HG02798 (cell line): Measurements from ENCODE around the gene ENPEP.
"Not testable (repeated sequence)": the region's sequence is repeated elsewhere in the genome, so short reads cannot be mapped to it uniquely, and the experiment has no call there.

ENCODE experiments used
- ATAC-seq: cut with Tn5 transposase; IDR thresholded peaks from one replicate; pipeline ENCODE4 v1.9.1; 2021; ENCODE audit warnings: mild to moderate bottlenecking; ENCODE audit not compliant: unreplicated experiment, poor library complexity

Gene ENPEP, protein sequence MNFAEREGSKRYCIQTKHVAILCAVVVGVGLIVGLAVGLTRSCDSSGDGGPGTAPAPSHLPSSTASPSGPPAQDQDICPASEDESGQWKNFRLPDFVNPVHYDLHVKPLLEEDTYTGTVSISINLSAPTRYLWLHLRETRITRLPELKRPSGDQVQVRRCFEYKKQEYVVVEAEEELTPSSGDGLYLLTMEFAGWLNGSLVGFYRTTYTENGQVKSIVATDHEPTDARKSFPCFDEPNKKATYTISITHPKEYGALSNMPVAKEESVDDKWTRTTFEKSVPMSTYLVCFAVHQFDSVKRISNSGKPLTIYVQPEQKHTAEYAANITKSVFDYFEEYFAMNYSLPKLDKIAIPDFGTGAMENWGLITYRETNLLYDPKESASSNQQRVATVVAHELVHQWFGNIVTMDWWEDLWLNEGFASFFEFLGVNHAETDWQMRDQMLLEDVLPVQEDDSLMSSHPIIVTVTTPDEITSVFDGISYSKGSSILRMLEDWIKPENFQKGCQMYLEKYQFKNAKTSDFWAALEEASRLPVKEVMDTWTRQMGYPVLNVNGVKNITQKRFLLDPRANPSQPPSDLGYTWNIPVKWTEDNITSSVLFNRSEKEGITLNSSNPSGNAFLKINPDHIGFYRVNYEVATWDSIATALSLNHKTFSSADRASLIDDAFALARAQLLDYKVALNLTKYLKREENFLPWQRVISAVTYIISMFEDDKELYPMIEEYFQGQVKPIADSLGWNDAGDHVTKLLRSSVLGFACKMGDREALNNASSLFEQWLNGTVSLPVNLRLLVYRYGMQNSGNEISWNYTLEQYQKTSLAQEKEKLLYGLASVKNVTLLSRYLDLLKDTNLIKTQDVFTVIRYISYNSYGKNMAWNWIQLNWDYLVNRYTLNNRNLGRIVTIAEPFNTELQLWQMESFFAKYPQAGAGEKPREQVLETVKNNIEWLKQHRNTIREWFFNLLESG

DNA sequence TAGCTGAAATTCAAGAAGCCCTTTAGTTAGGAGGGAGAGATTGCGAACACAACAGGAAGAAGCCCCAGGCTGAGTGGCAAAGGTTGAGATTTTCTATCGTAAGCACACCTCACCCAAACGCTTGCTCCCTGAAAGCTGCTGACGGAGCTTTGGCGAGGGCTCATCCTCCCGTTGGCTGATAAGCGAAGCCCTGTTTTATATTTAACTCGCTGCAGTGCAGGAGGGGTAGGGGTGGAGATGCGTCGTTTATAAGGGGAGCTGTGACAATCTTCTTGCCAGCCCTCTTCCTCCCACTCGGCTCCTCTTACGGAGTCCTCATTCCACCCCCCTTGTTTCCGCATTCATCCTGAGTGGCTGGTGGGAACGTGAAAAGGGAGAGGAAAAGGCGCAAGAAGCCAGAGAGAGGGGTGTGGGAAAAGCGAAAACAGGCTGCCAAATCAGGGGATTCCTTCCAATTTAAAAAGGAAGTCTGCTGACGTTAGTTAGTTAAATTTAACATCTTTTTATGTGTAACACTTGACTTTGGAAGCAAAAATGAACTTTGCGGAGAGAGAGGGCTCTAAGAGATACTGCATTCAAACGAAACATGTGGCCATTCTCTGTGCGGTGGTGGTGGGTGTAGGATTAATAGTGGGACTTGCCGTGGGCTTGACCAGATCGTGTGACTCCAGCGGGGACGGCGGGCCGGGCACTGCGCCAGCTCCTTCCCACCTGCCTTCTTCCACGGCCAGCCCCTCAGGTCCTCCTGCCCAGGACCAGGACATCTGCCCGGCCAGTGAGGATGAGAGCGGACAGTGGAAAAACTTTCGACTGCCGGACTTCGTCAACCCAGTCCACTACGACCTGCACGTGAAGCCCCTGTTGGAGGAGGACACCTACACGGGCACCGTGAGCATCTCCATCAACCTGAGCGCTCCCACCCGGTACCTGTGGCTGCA is at the start of gene ENPEP:
Gene ENPEP, plus strand, starts transcription at position 275 of the 938 bp plus-strand sequence. Its CDS starts 260 bp downstream, at position 535.
- ATAC-seq = no peak

DNA sequence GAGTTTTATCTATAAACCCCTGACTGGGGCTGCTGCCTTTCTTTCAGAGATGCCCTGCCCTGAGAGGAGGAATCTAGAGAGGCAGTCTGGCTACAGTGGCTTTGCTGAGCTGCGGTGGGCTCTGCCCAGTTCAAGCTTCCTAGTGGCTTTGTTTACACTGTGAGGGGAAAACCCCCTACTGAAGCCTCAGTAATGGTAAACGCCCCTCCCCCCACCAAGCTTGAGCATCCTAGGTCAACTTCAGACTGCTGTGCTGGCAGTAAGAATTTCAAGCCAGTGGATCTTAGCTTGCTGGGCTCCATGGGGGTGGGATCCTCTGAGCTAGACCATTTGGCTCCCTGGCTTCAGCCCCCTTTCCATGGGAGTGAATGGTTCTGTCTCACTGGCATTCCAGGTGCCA is 44.1 kb upstream of the ENPEP start:
- not testable (repeated sequence) for ATAC-seq

DNA sequence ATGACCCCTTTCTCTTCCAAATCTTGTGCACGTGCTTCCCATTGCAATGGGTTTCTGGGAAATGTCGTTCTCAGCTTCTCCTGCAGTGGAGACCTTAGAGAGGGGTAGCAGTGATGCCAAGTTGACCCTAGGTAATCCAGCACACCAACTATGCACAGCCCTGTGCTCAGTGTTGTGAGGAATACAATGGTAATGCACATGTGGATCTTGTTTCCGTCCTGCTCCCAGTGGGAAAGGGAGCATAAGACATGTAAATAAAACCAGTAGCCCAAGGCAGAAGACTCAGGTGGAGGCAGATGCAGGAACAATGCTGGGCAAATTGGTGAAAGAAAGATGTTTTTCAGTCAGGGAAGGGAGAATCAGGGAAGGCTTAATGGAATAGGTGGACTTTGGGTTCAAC is 38.7 kb upstream of the ENPEP start:
- not testable (repeated sequence) for ATAC-seq

DNA sequence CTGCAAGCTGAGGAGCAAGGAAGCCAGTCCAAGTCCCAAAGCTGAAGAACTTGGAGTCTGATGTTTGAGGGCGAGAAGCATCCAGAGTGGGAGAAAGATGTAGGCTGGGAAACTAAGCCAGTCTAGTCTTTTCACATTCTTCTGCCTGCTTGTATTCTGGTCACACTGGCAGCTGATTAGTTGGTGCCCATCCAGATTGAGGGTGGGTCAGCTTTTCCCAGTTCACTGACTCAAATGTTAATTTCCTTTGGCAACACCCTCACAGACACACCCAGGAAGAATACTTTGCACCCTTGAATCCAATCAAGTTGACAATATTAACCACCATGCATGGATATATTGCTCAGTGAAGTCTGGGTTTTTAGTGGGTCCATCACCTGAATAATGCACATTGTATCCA is 36.7 kb upstream of the ENPEP start:
- not testable (repeated sequence) for ATAC-seq

DNA sequence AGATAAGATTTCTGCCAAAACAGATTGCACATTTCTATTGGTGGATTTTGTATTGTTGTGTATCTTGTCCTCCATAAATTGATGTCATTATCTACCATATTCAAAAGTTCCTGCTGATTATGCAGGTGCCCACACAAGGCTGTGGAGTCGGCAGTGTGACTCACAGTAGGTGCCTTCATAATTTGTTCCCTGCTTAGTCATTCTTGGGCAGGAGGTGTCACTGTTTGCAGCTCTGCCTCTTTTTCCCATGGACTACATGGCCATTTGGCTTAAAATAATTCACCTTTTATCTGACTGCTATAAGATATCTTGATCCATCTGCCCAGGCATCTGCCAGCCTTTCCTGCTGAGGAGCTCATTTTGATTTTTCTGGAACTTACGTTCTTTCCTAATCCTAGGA is 33.6 kb upstream of the ENPEP start:
- ATAC-seq = no peak

DNA sequence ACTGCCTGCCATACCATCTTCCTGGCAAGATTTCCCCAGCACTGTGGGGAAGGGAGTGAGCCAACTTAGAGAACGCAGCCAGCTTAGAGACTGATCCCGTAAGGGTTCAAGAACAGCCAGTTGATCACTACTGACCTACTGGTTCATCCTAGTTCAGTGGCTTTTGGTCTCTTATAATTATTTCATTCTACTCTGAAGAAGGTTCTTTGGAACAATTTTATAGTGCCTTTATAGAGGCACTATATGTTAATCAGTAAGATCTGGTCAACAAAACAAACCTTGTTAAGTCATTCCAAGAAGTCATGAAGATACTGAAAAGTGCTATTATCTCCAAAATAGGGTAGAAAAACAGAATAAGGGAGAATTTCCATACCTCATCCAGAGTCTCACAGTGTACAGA is 33.2 kb upstream of the ENPEP start:
- no peak for ATAC-seq

DNA sequence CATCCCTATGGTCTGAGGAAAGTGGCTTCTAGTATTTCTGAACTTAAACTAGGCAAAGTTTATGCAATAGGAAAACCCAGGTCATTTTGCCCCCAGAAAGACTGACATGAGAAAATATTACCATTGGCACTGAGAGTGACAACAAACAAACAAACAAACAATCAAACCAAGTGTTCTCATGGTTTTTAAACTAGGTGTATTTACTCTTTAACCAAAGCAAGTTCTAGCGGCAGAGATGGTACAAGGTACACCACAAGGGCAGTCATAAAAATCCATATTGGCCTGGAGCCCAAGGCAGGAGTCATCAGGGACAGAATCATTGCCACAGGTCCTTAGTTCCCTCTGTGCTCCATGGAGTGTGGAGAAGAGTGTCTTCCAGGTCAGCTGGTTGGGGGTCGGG is 26.0 kb upstream of the ENPEP start:
- no peak for ATAC-seq

DNA sequence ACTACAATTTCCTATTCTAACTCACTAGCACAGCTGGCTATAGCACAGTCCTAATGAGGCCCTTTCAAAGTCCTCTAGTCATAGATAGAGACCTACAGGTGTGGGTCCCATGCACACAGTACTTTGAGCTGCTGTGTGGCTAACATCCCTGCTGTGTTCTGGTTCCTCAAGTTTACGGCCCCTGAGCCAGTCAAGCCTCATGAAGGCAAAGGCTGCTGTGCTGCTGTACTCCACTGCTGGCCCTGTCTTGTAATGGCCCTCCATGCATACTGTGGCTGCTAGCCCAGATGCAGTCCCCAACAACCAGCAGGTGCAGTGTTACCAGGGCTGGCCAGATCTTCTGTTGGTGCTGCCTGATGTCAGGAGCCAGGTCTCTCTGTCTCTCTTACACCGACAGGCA is 23.4 kb upstream of the ENPEP start:
- no peak for ATAC-seq

DNA sequence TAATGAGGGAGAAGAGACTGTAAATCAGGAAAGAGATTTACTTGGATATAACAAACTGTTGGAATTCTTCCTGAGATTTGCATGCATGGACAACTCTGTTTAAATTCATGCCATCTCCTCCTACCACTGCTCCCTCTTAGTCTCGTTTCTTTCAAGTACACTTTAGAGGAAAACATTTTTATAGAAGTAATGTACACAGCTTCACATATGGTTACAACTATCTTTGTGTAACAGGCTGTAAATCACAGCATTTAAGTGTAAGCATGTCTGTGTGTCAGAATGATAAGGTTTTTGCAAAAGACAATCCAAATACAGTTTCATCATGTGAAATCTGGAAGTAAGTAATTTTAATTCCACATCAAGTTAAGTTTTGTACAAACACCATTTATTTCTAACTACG is 21.5 kb upstream of the ENPEP start:
- ATAC-seq = no peak

DNA sequence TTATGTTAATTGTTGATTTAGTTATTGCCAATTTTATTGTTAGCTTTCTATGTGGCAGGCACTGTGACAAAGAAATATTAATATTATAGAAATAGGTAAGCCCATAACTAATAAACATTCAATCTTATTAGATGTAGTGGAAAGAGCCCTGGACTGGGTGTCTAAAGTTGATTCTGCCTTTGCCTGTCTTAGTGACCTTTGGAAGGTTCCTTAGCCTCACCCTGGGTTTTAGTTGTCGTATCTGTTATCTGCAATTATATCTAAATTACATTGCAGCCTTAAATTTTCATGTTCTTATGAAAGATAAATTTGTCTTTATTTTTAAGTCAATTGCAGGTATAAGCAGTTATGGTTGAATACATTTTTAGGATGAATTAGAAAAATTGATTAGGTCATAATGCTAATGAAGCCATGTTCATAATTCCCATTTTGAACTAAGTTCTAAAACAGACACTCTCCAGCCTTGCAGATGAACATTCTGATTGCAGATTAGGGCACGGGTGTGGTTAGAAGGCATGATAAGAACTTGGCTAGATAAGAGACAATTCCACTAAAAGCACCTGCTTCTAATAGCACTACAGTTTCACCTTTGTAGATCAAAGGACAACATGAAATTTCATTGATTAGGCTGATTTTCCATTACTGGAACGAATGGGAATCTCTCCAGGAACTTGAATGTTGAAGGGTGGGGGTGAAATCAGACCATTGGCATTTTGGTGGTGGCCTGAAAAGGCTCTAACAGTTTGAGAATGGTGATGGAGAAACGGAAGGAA is 17.3 kb upstream of the ENPEP start:
- no peak for ATAC-seq

DNA sequence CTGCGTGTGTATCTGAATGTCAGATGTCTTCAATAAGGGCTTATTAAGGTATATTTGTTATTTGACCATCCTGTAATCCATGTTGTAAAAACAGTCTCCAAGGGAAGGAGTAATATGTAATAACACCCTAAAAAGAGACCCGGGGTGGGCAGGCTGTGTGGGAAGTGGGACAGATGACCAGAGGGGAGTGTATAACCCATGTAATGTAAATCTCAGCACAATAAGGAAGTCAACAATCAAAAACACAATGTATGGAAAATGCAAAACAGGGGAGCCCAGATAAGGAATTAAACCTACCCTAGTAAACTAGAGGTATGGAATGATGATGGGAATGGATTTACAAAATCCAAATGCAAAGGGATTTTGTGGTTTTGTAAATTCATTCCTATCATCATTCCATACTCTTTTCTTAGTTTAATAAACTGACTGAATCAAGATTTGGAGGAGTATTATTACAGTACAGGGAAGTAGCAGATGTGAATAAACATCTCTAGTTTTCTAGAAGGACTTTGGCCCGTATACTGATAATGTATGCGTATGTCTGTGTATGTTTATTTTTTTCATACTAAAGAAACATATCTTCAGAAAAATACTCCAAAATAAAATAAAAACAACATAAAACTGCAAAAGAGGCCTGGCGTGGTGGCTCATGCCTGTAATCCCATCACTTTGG is 15.7 kb upstream of the ENPEP start:
- no peak for ATAC-seq

DNA sequence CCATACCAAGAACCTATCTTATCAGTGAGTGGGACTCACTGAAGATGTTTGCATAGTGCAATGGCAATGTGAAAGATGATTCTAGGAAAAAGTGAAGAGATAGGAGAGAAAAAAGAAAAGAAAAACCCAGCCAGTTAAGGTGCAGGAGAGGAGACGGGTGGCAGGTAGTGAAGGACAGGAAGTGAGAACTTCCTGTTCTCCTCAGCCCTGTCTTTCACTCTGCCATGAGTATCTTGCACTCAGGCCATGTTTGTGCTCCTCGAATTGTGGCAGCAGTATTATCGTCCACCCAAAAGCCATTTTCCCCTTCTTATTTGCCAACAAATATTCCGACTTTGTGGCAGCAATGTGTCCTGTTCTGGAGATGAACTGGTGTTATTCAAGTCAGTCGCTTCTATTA is 8.6 kb upstream of the ENPEP start:
- no peak for ATAC-seq

DNA sequence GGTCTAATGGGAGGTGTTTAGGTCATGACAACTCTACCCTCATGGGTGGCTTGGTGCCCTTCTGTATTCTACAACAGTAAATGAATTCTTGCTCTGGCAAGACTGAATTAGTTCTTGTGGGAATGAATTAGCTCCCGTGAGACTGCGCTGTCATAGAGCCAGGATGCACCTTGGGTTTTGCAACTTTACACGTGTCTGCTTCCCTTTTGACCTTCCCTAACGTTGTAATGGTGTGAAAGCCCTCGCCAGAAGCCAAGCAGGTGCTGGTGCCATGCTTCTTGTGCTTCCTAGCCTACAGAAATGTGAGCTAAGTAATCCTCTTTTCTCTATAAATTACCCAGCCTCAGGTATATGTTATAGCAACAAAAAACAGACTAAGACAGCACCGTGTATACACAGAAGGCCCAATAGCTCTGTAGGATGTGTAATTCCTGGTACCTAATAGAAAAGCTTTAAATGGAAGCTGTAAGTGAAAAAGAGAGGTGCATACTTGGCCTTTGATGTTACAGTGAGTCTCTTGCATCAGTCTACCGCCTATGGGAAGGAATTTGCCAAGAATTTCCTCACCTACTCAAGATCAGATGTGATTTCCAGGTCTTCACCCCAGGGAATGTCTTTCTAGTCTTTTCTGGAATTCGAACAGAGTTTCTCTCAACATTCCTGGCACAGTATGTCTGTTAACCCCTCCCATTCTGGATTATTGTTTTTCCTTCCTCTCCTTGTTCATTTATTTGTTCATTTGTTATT is 3.2 kb upstream of the ENPEP start:
- no peak for ATAC-seq

DNA sequence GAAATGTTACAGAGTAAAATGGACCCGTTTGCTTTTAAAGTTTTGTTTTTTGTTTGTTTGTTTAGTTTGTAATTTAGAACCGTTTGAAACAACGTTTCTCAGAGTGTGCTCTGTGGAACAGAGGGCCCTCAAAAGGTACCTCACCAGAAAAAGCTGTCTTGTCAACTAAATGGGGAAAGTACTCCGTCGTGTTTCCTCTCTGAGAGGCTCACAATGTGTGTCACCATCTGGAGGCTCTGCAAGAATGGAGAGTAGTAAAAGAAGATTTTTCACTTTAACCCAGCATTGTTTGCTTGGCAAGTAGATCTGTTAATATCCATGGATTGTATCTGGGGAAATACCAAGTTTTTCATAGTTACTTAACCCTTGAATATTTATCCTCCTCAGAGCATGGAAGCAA is 1.5 kb upstream of the ENPEP start:
- ATAC-seq = no peak

DNA sequence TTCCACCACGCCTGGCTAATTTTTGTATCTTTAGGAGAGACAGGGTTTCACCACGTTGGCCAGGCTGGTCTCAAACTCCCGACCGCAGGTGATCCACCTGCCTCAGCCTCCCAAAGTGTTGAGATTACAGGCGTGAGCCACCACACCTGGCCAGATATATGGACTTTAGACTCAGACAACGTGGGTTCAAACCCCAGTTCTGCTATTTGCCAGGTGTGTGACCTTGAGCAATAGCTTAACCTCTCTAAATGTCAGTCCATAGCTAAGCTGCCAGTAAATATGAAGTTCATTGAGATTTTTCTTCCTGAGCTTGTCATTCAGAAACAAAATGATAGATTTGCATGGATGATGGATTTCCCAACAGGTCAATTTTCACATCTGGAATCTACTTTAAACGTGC is 875 bp upstream of the ENPEP start:
- not testable (repeated sequence) for ATAC-seq

DNA sequence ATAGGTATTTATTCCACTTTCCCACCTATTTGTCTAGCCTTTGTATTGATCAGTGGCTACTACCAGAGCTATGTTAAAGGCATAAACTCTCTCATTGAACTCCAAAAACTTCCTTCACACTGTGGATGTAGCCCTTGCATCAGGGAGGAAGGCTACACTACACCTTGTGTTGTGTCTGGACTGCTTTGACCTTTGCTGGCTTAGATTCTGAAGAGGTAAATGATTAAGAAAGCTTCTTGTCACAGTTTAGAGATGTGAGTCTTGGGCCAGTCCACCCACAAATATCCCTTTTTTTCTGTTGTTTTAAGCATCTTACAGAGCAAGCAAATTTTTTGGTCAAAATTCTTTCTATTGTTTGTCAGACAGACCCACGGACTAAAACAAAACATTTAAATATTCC is 1.9 kb downstream of the ENPEP start:
- no peak for ATAC-seq

DNA sequence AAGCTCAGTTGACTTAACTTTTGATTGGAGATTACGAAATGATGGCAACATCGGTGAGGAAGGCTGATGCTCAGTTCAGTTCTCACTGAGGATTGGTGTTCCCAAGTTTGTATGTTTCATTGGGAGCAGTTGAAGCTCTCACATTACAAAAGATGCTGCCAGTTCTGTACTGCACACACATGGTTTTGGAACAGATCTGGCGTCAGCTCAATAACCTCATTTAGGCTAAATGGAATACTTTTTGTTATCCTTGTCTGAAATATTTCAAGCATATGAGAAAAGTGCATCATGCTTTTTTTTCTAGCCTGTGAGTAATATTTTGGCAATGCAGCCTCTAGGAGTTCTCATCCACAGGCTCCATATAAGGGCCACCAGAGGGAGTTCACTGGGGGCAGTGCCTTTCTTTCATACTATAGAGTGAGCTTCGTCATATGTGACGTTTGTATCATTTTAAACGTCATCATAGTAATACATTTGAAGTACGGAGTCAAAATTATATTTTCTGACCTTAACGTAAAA is 4.1 kb downstream of the ENPEP start:
- no peak for ATAC-seq

DNA sequence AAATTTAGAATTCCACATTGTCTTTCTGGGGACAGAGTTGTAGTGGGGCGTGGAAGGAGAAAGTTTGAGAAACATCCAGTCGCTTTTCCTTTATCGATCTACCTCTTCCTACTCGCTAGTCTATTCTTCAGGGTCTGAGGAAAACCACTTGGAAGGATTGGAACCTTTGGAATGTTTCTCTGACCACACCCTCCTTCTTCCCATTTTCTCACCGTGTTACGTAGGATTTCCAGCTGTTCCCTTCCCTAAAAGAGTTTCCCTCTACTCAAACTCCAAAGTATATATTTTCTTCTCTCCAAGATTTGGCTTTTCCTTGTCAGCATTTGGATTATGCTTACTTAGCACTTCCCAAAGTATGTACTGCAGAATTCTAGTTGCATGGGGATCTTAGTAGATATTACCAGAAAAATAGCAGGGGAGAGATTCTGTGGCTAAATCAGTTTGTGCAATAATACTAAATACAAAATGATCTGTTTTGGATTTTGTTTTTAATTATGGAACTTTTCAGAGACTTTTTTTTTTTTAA is 4.9 kb downstream of the ENPEP start:
- ATAC-seq = no peak
